ENCODE results near the gene LRP10. TPM values are rescaled to one million over a fixed set of nuclear protein-coding genes. Genes with fewer than 3 reads are reported as not detected.

The LRP10 gene
- total RNA-seq, 1 donor from 2014 or later = 34.8 TPM

- FAIRE-seq (no peak), DNase-seq (ENCODE audit: low read depth) (no peak)
- H3K4me3 ChIP-seq (ENCODE audit: low read depth, low read length) = no peak overlapping the region
- TF ChIP-seq CTCF (IDR thresholded peaks at IDR 0.05; ENCODE audit: insufficient read depth, low read length, severe bottlenecking) = no peak
- no peaks in the 10 kb centered on the region for H3K36me3 ChIP-seq (ENCODE audit: control insufficient read depth, insufficient read depth, low read length)
- no peaks in the 10 kb centered on the region for H3K27me3 ChIP-seq (ENCODE audit: control insufficient read depth, insufficient read depth, low read length)
These were observed 17.1 kb downstream of the LRP10 start for GRCh38 chr14:22888662-22889061.

- no peak overlapping the region for H3K4me3 ChIP-seq (ENCODE audit: low read depth, low read length)
- H3K27me3 ChIP-seq (ENCODE audit: control insufficient read depth, insufficient read depth, low read length) = no peaks in the 10 kb centered on the region
- FAIRE-seq (no peak), DNase-seq (ENCODE audit: low read depth) (peak; percentile 46)
- H3K36me3 ChIP-seq (ENCODE audit: control insufficient read depth, insufficient read depth, low read length) = no peaks in the 10 kb centered on the region
- TF ChIP-seq CTCF (IDR thresholded peaks at IDR 0.05; ENCODE audit: insufficient read depth, low read length, severe bottlenecking) = no peak
These were observed 18.9 kb downstream of the LRP10 start for GRCh38 chr14:22890416-22890815.

GRCh38 chr14:22892488-22892887 is 20.9 kb downstream of the LRP10 start:
- DNase-seq (ENCODE audit: low read depth) (no peak), FAIRE-seq (no peak)
- no peak overlapping the region for H3K4me3 ChIP-seq (ENCODE audit: low read depth, low read length)
- no peak for TF ChIP-seq CTCF (IDR thresholded peaks at IDR 0.05; ENCODE audit: insufficient read depth, low read length, severe bottlenecking)
- H3K27me3 ChIP-seq (ENCODE audit: control insufficient read depth, insufficient read depth, low read length) = no peaks in the 10 kb centered on the region
- no peaks in the 10 kb centered on the region for H3K36me3 ChIP-seq (ENCODE audit: control insufficient read depth, insufficient read depth, low read length)

- DNase-seq (ENCODE audit: low read depth) (no peak), FAIRE-seq (no peak)
- Histone ChIP-seq H3K36me3 (ENCODE audit: control insufficient read depth, insufficient read depth, low read length) (no peaks in the 10 kb centered on the region), H3K27me3 (ENCODE audit: control insufficient read depth, insufficient read depth, low read length) (no peaks in the 10 kb centered on the region), H3K4me3 (ENCODE audit: low read depth, low read length) (no peak overlapping the region)
- no peak for TF ChIP-seq CTCF (IDR thresholded peaks at IDR 0.05; ENCODE audit: insufficient read depth, low read length, severe bottlenecking)
These were observed 22.2 kb downstream of the LRP10 start for GRCh38 chr14:22893706-22894105.

GRCh38 chr14:22895402-22895801 is 23.9 kb downstream of the LRP10 start:
- Histone ChIP-seq H3K36me3 (ENCODE audit: control insufficient read depth, insufficient read depth, low read length) (no peaks in the 10 kb centered on the region), H3K27me3 (ENCODE audit: control insufficient read depth, insufficient read depth, low read length) (no peaks in the 10 kb centered on the region), H3K4me3 (ENCODE audit: low read depth, low read length) (no peak overlapping the region)
- no peak for DNase-seq (ENCODE audit: low read depth)
- FAIRE-seq = no peak
- no peak for TF ChIP-seq CTCF (IDR thresholded peaks at IDR 0.05; ENCODE audit: insufficient read depth, low read length, severe bottlenecking)

- no peak for TF ChIP-seq CTCF (IDR thresholded peaks at IDR 0.05; ENCODE audit: insufficient read depth, low read length, severe bottlenecking)
- Histone ChIP-seq H3K27me3 (ENCODE audit: control insufficient read depth, insufficient read depth, low read length) (no peaks in the 10 kb centered on the region), H3K36me3 (ENCODE audit: control insufficient read depth, insufficient read depth, low read length) (peaks cover 4% of the 10 kb centered on the region), H3K4me3 (ENCODE audit: low read depth, low read length) (no peak overlapping the region)
- FAIRE-seq (no peak), DNase-seq (ENCODE audit: low read depth) (no peak)
These were observed 24.8 kb downstream of the LRP10 start for GRCh38 chr14:22896356-22896755.

Data from bronchial epithelial cell (primary cell).